Measurements from ENCODE around the gene ZNF622. TPM values are rescaled to one million over a fixed set of nuclear protein-coding genes. Genes with fewer than 3 reads are reported as not detected.

The ZNF622 gene, protein sequence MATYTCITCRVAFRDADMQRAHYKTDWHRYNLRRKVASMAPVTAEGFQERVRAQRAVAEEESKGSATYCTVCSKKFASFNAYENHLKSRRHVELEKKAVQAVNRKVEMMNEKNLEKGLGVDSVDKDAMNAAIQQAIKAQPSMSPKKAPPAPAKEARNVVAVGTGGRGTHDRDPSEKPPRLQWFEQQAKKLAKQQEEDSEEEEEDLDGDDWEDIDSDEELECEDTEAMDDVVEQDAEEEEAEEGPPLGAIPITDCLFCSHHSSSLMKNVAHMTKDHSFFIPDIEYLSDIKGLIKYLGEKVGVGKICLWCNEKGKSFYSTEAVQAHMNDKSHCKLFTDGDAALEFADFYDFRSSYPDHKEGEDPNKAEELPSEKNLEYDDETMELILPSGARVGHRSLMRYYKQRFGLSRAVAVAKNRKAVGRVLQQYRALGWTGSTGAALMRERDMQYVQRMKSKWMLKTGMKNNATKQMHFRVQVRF
- total RNA-seq: 15.6 TPM

DNA sequence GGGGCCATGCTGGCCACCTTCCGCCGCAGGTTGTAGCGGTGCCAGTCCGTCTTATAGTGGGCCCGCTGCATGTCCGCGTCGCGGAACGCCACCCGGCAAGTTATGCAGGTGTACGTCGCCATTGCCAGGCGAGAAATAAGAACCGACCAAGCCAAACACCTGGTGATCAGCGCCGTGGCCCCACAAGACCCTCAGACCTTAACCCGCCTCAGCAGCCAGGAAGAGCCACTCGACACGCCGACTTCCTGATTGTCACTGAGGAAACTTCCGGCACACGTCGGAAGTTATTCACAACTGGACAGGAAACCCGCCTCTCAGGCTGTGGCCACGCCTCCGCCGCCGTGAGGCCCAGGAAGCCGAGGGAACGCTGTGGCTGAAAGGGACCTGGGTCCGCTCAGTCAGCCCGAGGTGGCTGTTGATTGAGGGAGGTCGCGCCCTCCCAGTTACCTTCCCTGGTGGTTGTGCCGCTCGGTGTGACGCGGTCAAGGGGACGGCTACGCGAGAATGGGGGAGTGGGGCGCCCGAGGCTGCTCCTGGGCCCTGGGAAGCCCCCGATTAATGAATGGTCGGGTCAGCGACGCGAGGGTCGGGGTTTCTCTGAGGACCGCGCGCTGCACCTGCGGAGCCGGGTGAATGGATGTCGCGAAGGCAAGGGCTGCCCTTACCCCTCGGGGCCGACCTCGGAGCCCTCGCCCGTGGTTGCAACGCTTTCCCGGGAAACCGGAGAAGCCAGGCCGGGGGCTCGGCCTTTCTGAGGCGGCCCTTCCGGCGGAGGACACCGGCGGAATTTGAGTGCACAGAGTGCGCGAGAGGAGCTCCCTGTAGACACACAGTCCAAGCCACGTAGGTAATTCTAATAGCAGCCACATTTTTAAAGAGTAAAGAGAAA lies at the start of gene ZNF622:
TSS of gene ZNF622 (minus strand) at position 257 of the 889 bp plus-strand sequence. CDS start at position 122, 135 bp downstream.
- peak; percentile 93 for DNase-seq (ENCODE audit: low spot score)
- peak; percentile 97 for ATAC-seq

GRCh38 chr5:16510098-16510497 lies 44.5 kb upstream of the ZNF622 start:
- ATAC-seq (no peak), DNase-seq (ENCODE audit: low spot score) (no peak)

- peak; percentile 90 for ATAC-seq
- peak; percentile 89 for DNase-seq (ENCODE audit: low spot score)
These were observed 43.3 kb upstream of the ZNF622 start for GRCh38 chr5:16508730-16509531.

DNA sequence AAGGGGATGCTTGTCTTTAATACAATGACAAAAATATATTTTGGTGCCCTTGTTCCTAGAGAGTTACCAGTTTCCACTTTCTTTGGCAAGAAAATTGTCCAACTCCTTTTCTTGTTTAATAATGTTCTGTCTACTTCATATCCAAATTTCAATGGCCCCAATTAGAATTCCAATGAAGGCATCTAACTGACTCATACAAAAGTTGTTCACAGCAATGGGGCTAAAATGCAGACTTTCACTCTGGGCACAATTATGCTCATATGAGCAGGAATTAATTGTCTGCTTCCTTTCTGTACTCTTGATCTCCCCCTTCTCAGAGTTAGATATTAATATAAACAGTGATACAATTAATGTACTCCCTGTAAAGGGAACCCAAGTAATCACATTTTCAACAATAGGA lies 42.1 kb upstream of the ZNF622 start:
- ATAC-seq (no peak), DNase-seq (ENCODE audit: low spot score) (no peak)

- DNase-seq (ENCODE audit: low spot score): no peak
- ATAC-seq: no peak
These were observed 40.3 kb upstream of the ZNF622 start for GRCh38 chr5:16505904-16506303.

GRCh38 chr5:16505140-16505891 lies 39.7 kb upstream of the ZNF622 start:
- ATAC-seq: no peak
- no peak for DNase-seq (ENCODE audit: low spot score)

DNA sequence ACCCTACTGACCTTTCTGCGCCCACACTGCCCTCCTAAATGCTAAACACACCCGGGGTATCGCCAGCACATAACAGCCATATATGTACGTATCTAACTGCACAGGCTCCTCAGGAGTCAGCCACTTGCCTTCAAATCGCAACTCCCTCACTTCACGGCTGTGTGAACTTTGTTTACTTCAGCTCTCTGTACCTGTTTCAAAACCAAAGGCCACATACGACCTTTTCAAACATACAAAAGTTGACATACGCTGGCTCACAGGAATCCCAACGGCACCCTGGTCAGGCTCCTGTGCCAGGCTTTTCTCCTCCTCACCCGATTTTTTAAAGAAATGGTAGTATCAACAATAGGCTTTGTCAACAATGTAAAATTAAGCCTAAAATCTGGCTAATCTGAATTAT lies 39.0 kb upstream of the ZNF622 start:
- peak; percentile 60 for ATAC-seq
- DNase-seq (ENCODE audit: low spot score): peak; percentile 54

GRCh38 chr5:16502866-16503265 lies 37.3 kb upstream of the ZNF622 start:
- DNase-seq (ENCODE audit: low spot score) (no peak), ATAC-seq (no peak)

DNA sequence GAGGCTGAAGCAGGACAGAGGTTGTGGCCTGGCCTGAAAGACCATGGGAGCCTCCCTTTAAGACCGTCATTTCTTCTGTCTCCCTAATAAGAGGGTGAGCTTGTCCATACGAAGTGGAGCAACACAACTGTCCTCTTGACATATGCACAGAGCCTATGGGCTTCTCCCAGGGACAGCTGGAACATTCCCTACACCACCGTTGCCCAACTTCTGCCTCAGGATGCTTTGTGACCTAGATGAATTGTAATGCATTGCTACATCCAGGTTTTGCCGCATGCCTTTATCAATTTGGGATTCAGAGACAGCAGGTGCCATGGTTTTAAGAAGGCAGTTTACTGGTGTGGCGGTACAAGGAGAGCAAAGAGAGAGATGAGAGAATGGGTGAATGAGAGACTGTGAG lies 34.4 kb upstream of the ZNF622 start:
- no peak for DNase-seq (ENCODE audit: low spot score)
- no peak for ATAC-seq

DNA sequence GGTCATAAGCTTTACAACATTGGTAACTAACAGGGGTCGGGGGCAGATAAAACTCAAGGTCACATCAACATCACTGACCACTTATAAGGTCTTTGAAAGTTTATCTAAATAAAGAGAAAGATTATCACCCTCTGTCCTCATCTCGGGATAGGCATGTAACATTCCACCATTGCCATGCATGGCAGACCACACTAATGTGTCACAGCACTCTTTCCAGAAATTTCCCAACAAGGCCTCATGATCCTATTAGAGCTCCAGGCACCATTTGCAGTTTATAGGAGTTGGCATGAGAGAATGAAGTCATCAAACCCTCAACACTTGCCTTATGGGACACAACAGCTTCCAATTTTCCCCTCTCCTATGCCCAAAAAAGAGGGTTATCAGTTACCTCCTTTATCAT lies 31.9 kb upstream of the ZNF622 start:
- DNase-seq (ENCODE audit: low spot score) (no peak), ATAC-seq (no peak)

DNA sequence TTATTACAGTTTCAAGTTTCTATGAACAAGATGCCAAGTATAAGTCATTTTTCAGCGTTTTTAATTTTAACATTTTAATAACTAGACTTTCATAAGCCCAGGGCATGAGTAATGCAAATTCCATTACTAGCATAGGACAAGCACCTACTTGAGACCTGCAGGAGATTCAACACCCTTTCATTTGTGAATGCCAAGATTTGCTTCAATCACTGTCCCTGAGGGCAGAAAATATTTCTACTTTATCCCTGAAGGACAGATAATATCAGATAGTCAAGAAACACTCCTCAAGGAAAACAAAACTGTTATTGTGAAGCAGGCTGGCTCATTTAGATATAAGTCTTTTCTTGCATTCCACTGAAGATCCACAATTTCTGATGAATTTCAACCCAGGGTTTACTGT lies 27.7 kb upstream of the ZNF622 start:
- no peak for ATAC-seq
- no peak for DNase-seq (ENCODE audit: low spot score)

DNA sequence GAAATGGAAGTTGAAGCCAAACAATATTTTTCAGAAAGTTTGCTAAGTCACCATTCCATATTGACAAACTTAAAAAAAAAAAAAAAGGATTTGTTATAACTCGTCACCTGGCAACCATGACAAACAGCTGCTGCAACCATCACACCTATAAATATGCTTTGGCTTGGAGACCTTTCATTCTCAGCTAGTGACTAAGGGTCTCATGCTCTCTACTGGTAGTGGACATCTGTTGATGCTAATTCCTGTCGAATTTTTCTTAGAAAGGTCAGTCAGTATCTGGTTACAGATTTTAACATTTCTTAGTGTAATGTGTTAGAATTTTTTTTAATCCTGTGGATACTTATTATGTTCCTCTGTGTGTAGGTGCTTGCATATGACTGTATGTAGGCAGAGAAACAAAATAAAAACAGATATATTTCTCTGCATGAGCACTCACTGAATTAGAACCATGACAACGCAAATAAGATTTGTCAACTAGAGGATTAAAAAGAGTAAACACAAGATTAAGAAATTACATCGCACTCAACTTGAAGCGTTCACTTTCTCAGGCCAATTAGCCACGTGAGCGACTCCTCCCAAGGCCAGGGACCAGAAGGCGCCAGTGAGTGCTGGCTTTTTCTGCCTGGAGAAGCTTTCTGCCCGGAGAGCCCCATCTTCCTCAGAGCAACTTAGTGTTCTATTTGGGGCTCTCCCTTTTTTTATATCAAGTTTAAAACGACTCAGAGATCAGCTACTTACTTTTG lies 27.0 kb upstream of the ZNF622 start:
- DNase-seq (ENCODE audit: low spot score) (no peak), ATAC-seq (peak; percentile 36)

- DNase-seq (ENCODE audit: low spot score) (no peak), ATAC-seq (no peak)
These were observed 25.3 kb upstream of the ZNF622 start for GRCh38 chr5:16490911-16491310.

- ATAC-seq (peak; percentile 90), DNase-seq (ENCODE audit: low spot score) (no peak)
These were observed 23.8 kb upstream of the ZNF622 start for GRCh38 chr5:16489322-16489791.

- DNase-seq (ENCODE audit: low spot score): no peak
- no peak for ATAC-seq
These were observed 21.9 kb upstream of the ZNF622 start for GRCh38 chr5:16487456-16487855.

GRCh38 chr5:16486711-16487111 lies 21.1 kb upstream of the ZNF622 start:
- ATAC-seq: peak; percentile 78
- no peak for DNase-seq (ENCODE audit: low spot score)

DNA sequence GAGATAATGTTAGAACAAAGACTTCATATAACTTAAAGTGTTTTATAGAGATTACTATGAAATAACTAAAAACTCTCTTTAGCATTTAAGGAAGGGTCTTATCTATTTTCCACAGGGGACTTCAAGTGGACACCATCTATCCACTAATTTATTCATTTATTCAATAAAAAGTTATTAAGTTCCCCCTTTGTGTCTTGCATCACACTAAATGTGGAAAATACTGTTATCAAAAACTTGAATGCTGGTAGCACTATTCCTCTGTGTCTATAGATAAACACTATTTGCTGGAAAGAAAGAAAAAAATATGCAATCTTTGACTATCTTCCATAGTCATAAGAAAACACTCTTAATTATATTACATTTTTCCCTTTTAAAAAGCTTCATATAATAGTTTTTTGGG lies 20.1 kb upstream of the ZNF622 start:
- ATAC-seq (no peak), DNase-seq (ENCODE audit: low spot score) (no peak)

DNA sequence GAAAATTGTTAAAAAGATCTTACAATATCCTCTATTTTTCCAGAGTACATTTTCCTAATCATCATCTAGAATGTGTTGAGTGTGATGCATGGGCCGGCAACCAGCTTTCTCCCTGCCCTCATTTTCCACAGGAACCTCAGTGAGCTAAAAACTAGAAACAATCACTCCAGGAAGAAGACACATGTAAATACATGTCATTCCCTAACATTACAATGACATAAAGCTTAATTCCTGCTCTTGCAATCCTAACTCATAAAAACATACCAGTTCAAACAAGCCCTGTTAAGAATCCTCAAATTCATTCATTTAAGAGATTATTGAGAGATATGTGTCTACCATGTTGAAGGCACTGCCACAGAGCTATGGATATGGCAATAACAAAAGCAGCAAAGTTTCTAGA lies 18.5 kb upstream of the ZNF622 start:
- DNase-seq (ENCODE audit: low spot score): no peak
- no peak for ATAC-seq

DNA sequence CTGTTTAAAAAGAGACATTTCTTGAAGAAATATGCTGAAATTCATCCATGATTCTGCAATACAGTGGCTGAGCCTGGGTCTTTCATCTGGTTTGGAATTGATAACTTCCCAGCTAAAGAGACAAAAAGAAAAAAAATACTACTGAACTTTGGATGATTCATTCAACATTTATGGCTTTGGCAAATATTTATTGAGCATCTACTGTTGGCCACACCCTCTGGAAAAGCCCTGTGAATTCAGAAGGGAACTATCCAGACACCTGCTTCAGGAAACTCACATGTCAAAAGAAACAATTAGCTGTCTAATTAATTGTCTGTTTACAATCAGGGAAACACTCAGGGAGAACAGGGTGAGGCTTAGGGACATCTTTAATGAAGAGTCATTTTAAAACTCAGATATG lies 17.8 kb upstream of the ZNF622 start:
- ATAC-seq: no peak
- no peak for DNase-seq (ENCODE audit: low spot score)

All from left lobe of liver (tissue), 2 donors.